Posterior vena cava (tissue), 2 donors: ENCODE measurements around the gene PTPRCAP. TPM values are rescaled to one million over a fixed set of nuclear protein-coding genes. Genes with fewer than 3 reads are reported as not detected.
"Not testable (repeated sequence)": the region's sequence is repeated elsewhere in the genome, so short reads cannot be mapped to it uniquely, and the experiment has no call there.

ENCODE experiments used
- DNase-seq: peaks from one replicate; pipeline ENCODE4 v3.0.0-alpha.2; 2020; ENCODE audit warnings: low spot score
- intact Hi-C, 2 donors: fragments of 100-400 bp; cut with DNase I; formaldehyde crosslinking; loops; one replicate each; pipeline versions ENCODE4 v1.14.1 to v1.14.2; 2022 to 2023
- total RNA-seq, 2 donors: library from RNA; stranded (reverse); fragmentation: NEBNext Ultra II Directional; extraction: Animal tissue kit (Norgen Biotek cat#: 25700); gene quantifications; one replicate each; pipeline ENCODE4 v1.2.1, GENCODE V29; 2021
- donor health status: DM: yes; HTN: yes; CAD: no.
- donor health status: DM: yes; HTN: yes; CAD: no.

PTPRCAP gene
- total RNA-seq, 2 donors from 2014 or later, result 2.5 TPM

GRCh38 chr11:67431346-67432249, 5.9 kb downstream of the PTPRCAP start:
- DNase-seq, result no peak
- intact Hi-C loops, result no loop called here

DNA sequence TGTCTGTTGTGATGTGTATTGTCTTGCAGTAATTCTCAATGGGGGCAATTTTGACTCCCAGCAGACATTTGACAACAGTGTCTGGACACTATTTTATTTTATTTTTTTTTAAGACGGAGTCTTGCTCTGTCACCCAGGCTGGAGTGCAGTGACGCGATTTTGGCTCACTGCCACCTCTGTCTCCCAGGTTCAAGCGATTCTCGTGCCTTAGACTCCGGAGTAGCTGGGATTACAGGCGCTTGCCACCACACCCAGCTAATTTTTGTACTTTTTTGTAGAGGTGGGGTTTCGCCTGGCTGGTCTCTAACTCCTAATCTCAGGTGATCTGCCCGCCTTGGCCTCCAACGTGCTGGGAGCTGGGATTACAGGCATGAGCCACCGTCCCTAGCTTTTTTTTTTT, 7.8 kb downstream of the PTPRCAP start:
- DNase-seq, result no peak
- intact Hi-C loops, result no loop called here

DNA sequence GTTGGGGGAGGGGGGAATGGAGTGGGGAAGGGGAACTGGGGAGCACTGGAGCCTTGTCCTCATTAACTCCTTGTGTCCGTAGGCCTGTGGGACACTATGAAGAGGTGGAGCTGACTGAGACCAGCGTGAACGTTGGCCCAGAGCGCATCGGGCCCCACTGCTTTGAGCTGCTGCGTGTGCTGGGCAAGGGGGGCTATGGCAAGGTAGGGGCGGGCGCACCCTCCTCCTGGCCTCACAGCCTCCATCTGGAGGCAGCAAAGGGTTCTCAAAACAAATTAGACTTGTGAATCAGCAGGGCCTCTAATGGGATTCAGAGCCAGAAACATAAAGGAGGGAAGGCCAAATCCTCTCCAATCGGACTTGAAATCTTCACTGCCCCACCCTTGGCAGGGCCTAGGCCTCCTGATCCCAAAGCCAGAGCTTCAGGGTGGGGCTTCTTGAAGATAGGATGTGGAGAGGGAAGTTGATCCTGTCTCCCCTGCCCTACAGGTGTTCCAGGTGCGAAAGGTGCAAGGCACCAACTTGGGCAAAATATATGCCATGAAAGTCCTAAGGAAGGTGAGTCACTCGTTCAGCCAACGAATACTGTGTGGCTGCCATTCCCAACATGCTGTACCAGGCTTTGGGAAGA, 8.3 kb downstream of the PTPRCAP start:
- no peak for DNase-seq

GRCh38 chr11:67428052-67429001, 9.2 kb downstream of the PTPRCAP start, which contains the start of gene RPS6KB2:
RPS6KB2 (plus strand) TSS chr11:67428494; CDS start chr11:67428546, 52 bp downstream.
- peak; percentile 100 for DNase-seq
- intact Hi-C loops, result no loop called here

More for the DNA sequence above, 8.3 kb downstream of the PTPRCAP start:
- intact Hi-C loops, result no loop called here

DNA sequence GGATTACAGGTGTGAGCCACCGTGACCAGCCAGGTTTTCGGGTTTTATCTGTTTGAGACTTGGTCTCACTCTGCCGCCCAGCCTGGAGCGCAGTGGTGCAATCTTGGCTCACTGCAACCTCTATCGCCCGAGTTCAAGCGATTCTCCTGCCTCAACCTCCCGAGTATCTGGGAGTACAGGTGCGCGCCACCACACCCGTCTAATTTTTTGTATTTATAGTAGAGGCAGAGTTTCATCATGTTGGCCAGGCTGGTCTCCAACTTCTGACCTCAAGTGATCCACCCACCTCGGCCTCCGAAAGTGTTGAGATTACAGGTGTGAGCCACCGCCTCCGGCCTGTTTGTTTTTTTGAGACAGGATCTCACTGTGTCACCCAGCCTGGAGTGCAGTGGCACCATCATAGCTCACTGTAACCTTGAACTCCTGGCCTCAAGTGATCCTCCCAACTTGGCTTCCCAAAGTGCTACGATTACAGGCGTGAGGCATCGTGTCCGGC, 10.1 kb downstream of the PTPRCAP start:
- DNase-seq, intact Hi-C loops: not testable (repeated sequence)

GRCh38 chr11:67423891-67424613, 13.4 kb downstream of the PTPRCAP start:
- intact Hi-C loops, result no loop called here
- DNase-seq, result no peak

DNA sequence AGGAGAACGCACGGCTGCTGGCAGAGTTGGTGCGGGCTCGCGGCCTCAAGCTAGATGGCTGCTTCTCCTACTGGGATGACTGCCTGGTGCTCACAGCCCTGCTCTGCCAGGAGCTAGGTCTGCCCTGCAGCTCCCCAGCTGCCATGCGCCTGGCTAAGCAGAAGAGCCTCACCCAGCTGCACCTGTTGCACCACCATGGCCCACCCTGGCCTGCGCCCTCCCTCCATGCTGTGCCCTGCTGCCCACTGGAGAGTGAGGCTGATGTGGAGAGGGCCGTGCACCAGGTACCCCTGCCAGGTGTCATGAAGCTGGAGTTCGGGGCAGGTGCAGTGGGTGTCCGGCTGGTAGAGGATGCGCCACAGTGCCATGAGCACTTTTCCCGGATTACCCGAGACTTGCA, 14.0 kb downstream of the PTPRCAP start:
- no peak for DNase-seq
- intact Hi-C loops, result no loop called here

DNA sequence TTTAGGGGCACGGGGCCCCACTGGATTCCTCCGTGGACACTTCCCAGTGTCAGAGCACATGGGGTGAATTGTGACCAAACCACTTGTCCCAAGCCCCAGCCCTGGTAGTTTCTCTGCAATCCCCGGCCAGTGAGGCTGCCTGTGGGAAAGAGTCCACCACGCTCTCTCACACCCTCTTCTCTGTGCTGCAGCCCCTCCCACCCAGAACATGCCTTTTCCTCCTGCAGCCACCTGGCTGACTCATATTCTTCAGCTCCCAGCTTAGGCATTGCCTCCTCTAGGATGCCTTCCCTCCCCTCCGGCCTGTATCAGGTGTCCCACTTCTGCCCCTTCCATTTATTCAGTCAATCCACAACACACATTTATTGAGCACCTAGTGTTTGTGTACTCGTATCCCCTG, 14.6 kb downstream of the PTPRCAP start:
- intact Hi-C loops, result no loop called here
- DNase-seq, result no peak

GRCh38 chr11:67421430-67422031, 16.0 kb downstream of the PTPRCAP start:
- intact Hi-C loops, result no loop called here

DNA sequence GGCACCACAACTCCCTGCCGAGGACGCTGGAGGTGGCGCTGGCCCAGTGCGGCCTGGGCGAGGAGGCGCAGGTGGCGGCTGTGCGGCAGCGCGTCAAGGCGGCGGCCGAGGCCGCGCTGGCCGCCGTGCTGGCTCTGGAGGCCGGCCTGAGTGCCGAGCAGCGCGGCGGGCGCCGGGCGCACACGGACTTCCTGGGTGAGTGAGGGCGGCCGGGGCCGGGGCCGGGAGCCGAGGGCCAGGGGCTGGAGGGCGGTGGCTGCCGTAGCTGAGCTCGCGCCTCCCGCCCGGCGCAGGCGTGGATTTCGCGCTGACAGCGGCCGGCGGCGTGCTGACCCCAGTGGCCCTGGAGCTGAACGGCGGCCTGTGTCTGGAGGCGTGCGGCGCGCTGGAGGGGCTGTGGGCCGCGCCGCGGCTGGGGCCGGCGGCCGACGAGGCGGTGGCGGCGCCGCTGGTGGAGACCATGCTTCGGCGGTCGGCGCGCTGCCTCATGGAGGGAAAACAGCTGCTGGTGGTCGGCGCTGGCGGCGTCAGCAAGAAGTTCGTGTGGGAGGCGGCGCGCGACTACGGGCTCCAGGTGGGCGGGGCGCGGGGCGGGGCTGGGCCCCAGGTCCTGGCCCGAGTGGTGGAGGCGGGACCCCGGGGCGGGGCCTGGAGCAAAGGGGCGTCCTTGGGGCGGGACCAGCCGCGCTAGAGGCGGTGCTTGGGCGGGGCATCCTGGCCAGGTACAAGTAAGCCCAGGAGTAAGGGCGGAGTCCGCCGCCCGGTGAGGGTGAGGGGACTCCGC, 16.6 kb downstream of the PTPRCAP start:
- intact Hi-C loops, result no loop called here
- peak; percentile 98 for DNase-seq

More at GRCh38 chr11:67421430-67422031, 16.0 kb downstream of the PTPRCAP start:
- no peak for DNase-seq

- intact Hi-C loops, result no loop called here
- no peak for DNase-seq
Observed at GRCh38 chr11:67420147-67420645, 17.3 kb downstream of the PTPRCAP start.

DNA sequence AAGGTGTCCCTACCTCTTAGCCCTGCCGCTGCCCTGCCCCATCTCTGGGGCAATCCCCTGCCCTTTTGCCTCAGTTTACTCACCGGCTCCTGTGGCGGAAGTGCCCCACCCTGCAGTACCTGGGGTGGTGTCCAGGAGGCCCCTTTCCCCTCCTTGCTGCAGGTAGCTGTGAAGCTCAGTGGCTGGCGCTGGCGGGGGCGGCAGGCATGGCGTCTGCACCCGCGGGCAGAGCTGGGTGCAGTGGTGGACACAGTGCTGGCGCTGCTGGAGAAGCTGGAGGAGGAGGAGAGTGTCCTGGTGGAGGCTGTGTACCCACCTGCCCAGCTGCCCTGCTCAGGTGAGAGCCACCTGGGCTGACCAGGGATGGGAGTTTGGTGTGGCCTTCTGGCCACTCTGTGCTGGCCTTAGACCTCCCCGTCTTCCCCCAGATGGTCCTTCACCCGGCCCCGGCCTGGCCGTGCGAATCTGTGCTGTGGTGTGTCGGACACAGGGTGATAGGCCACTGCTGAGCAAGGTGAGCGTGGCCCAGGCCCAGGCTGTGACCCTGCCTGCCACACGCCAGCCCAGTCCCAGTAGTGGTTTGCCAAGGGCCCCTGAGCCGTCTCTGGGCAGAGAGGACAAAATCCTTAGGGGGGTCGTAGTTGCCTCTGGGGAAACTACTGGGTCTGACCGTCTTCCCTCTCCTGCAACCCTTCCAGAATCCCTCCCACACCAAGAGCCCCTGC, 18.0 kb downstream of the PTPRCAP start:
- intact Hi-C loops, result no loop called here
- no peak for DNase-seq

DNA sequence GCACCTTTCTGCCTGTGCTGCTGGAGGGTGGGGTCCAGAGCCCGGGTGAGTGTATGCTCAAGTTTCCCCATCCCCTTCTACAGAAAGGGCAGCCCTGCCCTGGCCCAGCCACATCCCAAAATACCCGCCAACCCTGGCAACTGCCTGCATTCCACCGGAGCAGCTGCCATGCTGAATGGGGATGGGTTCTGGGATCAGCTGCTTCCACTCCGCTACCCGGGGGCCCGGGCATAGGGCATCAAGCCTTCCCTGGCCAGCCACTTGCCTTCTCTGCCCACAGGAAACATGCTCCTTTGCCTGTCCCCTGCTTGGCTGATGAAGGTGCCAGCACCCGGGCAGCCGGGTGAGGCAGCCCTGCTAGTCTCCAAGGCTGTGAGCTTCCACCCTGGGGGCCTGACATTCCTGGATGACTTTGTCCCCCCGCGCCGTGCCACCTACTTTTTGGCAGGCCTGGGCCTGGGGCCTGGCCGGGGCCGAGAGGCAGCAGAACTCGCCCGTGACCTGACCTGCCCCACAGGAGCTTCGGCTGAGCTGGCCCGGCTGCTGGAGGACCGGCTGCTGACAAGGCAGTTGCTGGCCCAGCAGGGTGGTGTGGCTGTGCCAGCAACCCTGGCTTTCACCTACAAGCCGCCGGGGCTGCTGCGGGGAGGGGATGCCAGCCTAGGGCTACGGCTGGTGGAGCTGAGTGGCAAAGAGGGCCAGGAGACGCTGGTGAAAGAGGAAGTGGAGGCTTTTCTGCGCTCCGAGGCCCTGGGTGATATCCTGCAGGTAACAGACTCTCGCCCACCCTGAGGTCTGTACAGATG, 18.8 kb downstream of the PTPRCAP start:
- no peak for DNase-seq
- intact Hi-C loops, result no loop called here

DNA sequence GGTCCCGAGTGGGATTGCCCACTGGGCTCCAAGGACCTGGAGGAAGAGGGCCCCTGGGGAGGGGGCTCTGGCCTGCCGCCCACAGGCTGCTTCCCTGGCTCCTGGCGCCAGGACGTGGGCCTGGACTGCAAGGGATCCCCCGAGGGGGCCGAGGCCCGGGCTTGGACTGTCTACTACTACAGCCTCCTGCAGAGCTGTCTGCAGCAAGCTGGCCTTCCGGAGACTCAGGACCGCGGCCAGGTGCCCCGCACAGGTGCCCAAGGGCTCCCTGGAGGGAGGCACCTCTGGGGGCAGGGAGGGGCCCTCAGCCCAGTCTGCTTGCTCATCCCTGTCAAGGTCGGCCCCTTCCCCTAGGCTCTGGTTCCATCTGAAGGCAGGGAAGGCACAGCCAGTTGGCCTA, 20.1 kb downstream of the PTPRCAP start:
- intact Hi-C loops, result no loop called here
- DNase-seq, result no peak

- DNase-seq, result no peak
- intact Hi-C loops, result no loop called here
Observed at GRCh38 chr11:67416416-67417335, 20.8 kb downstream of the PTPRCAP start.
